Gastroesophageal sphincter (tissue), 4 donors: ENCODE measurements around the gene SDCBP2. TPM values are rescaled to one million over a fixed set of nuclear protein-coding genes. Genes with fewer than 3 reads are reported as not detected.

Source experiments
- ATAC-seq: fragments of 150-250 bp; one replicate; pipeline ENCODE4 v1.9.1; 2016; ENCODE audit warnings: mild to moderate bottlenecking, moderate library complexity
- H3K27ac ChIP-seq, 4 donors: fragments of 200-600 bp; sonication (generic) in 3 of 4; 1 replicate in 3 of 4; 2 replicates in 1 of 4; pipeline ENCODE4 v1.5.1; 2016 to 2019
- H3K27me3 ChIP-seq: fragments of 200-600 bp; sonication (generic); one replicate; pipeline ENCODE4 v1.5.1; 2019
- H3K36me3 ChIP-seq, 2 donors: fragments of 200-600 bp; sonication (generic); one replicate each; pipeline ENCODE4 v1.5.1; 2019; ENCODE audit warnings: control low read depth in 1 of 2
- H3K4me1 ChIP-seq, 3 donors: fragments of 200-600 bp; sonication (generic); 1 replicate in 2 of 3; 2 replicates in 1 of 3; pipeline ENCODE4 v1.5.1; 2016 to 2019; ENCODE audit warnings: control low read depth in 2 of 3
- H3K4me3 ChIP-seq, 2 donors: fragments of 200-600 bp; sonication (generic); one replicate each; pipeline ENCODE4 v1.5.1; 2019; ENCODE audit warnings: mild to moderate bottlenecking in 1 of 2, moderate library complexity in 1 of 2
- H3K9me3 ChIP-seq, 3 donors: fragments of 200-600 bp; sonication (generic); one replicate each; pipeline ENCODE4 v1.5.1; 2017 to 2019; ENCODE audit warnings: control low read depth in 2 of 3
- EP300 ChIP-seq: sonication (generic); formaldehyde crosslinking; IDR thresholded peaks from one replicate; pipeline ENCODE4 v1.6.1; 2017; ENCODE audit warnings: antibody characterized with exemption, mild to moderate bottlenecking
- POLR2A ChIP-seq, 2 donors: fragments of 450-650 bp; IDR thresholded peaks; one replicate each; pipeline ENCODE4 v1.6.1; 2017; ENCODE audit warnings: antibody characterized with exemption in 2 of 2, mild to moderate bottlenecking in 2 of 2, moderate library complexity in 1 of 2
- POLR2AphosphoS5 ChIP-seq: sonication (generic); formaldehyde crosslinking; IDR thresholded peaks from one replicate; pipeline ENCODE4 v1.6.1; 2017; ENCODE audit warnings: antibody characterized with exemption
- WGBS, 2 donors: methylation state at CpG; one replicate each; pipeline ENCODE4 v1.1.5; 2018; ENCODE audit warnings: low coverage in 1 of 2; 5-methylcytosine and 5-hydroxymethylcytosine counted together
- total RNA-seq, 4 donors: library from RNA; depleted of rRNA; stranded (reverse); fragments of >200 nt; gene quantifications; one replicate each; pipeline ENCODE4 v1.1.0, GENCODE V29; 2016
- TF ChIP-seq, protein P1 (sequence below), 4 experiments: fragments of 200-600 bp in 2 of 4; fragments of 450-650 bp in 2 of 4; sonication (generic) in 1 of 4; IDR thresholded peaks; one replicate each; pipeline ENCODE4 v1.5.1; 2017 to 2019; ENCODE audit warnings: antibody characterized with exemption in 4 of 4, mild to moderate bottlenecking in 2 of 4, moderate library complexity in 2 of 4

Gene SDCBP2, protein sequence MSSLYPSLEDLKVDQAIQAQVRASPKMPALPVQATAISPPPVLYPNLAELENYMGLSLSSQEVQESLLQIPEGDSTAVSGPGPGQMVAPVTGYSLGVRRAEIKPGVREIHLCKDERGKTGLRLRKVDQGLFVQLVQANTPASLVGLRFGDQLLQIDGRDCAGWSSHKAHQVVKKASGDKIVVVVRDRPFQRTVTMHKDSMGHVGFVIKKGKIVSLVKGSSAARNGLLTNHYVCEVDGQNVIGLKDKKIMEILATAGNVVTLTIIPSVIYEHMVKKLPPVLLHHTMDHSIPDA
- total RNA-seq: 10 to 100 TPM in 1 of 4 donors, 1 to 10 TPM in 3; 1.6 to 17.5 (median 3.5) TPM

DNA sequence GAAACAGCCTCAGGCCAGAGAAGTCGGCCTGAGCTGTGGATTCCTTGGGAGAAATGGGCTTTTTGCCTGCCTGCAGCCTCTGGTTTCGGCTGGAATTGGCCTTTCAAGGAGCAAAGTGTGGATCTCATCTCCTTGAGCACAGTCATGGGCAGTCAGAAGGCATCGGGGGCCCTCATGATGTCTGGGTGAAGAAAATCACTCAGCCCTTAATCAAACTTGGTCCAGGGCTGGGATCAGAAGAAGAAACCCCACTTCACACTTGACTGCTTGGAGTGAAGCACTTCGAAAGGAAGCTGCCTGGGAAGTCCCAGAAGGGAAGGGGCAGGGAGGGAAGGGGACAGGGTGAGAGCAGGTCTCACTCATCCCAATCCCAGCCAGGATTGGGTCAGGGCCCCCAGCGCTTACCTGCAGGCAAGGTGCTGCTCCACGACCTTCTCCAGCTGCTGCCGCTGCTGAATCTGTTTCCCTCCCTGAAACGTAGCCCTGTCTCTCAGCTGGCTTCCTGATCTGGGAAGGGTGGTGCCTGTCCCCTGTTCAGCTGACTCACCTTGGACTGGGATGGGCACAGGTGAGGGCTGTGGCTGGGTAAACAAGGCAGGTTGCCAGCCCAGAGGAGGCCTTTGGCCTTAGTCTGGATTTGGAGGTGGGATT, at the start of gene SDCBP2:
Gene SDCBP2 (minus strand): TSS at position 460 of the 651 bp plus-strand sequence. CDS start 8,723 bp downstream, outside the sequence.
- ATAC-seq: no peak
- Histone ChIP-seq H3K27ac (peak within 1 kb of the TSS in 3 of 4 donors; percentile 88 to 97 (median 95)), H3K4me1 (peaks cover 5 to 65% (median 42%) of the 10 kb centered on the region in 3 donors), H3K4me3 (no peak within 1 kb of the TSS), H3K27me3 (no peaks in the 10 kb centered on the region), H3K9me3 (no peaks in the 10 kb centered on the region), H3K36me3 (peaks cover 0 to 26% of the 10 kb centered on the region in 2 donors)
- 60 to 93% methylated on average over 2 to 5 of the region's 8 CpGs for WGBS, 2 donors
- TF ChIP-seq POLR2A (IDR thresholded peaks at IDR 0.05): no peak
- TF ChIP-seq, protein P1, sequence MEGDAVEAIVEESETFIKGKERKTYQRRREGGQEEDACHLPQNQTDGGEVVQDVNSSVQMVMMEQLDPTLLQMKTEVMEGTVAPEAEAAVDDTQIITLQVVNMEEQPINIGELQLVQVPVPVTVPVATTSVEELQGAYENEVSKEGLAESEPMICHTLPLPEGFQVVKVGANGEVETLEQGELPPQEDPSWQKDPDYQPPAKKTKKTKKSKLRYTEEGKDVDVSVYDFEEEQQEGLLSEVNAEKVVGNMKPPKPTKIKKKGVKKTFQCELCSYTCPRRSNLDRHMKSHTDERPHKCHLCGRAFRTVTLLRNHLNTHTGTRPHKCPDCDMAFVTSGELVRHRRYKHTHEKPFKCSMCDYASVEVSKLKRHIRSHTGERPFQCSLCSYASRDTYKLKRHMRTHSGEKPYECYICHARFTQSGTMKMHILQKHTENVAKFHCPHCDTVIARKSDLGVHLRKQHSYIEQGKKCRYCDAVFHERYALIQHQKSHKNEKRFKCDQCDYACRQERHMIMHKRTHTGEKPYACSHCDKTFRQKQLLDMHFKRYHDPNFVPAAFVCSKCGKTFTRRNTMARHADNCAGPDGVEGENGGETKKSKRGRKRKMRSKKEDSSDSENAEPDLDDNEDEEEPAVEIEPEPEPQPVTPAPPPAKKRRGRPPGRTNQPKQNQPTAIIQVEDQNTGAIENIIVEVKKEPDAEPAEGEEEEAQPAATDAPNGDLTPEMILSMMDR (IDR thresholded peaks at IDR 0.05): no peak
- no peak for TF ChIP-seq POLR2AphosphoS5
- no peak for TF ChIP-seq EP300

DNA sequence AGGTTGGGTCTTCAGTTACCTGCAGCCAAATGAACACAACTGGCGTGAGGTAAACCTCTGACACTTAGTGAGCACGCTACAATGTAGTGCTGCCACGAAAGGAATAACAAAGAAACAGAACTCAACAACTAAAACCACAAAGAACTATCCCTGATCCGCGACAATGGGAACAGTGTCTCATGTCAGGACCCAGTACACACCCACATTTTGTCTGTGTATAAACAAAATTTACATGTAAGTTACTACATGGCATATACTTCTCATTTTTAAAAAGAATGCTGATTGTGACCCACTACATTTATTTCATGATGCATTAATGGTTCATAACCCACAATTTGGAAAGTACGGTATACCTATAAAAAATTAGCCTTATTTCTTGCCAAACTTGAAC, 49.8 kb upstream of the SDCBP2 start:
- 88 to 92% methylated on average over 6 of the region's 6 CpGs for WGBS, 2 donors
- no peaks in the 10 kb centered on the region for H3K27me3 ChIP-seq
- no peak overlapping the region for H3K27ac ChIP-seq
- ATAC-seq: no peak
- no peaks in the 10 kb centered on the region for H3K9me3 ChIP-seq
- TF ChIP-seq POLR2A (IDR thresholded peaks at IDR 0.05) (no peak), POLR2AphosphoS5 (no peak), EP300 (no peak)
- TF ChIP-seq, protein P1 (IDR thresholded peaks at IDR 0.05): no peak
- no peak overlapping the region for H3K4me3 ChIP-seq
- H3K4me1 ChIP-seq: peaks cover 26 to 100% (median 49%) of the 10 kb centered on the region in 3 donors
- peaks cover 0 to 1% of the 10 kb centered on the region in 2 donors for H3K36me3 ChIP-seq

DNA sequence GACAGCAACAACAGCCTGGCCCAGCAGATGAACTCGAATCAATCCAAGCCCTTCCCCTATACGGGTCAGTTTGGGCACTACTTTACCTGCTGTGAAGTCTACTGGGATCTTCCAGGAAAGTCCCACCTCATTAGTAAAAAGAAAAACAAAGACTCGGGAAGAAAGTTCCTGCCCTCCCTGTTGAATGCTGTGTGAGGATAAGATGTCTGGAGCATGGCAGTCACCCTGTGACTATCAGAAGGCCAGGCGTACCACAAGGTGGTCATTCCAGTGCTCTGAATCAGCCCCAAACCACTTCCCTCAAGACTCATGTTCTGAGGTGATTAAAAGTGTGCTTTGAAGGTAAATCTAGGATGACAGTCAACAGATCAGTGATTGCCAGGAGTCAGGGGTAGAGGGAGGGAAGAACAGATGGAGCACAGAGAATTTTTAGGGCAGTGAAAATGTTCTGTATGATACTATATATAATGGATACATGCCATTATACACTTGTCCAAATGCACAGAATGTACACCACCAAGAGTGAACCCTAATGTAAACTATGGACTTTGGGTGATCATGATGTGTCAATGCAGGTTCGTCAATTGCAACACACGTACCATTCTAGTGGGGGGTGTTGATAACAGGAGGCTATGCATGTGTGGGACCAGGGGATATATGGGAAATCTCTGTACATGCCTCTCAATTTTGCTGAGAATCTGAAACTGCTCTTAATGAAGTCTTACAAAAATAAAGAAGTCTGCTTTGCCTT, 49.2 kb upstream of the SDCBP2 start:
- WGBS, 2 donors: 64 to 68% methylated on average over 4 to 5 of the region's 6 CpGs
- Histone ChIP-seq H3K9me3 (no peaks in the 10 kb centered on the region), H3K27ac (peak overlapping the region in 2 of 4 donors; percentile 21 to 40), H3K36me3 (peaks cover 0 to 7% of the 10 kb centered on the region in 2 donors), H3K27me3 (no peaks in the 10 kb centered on the region), H3K4me3 (no peak overlapping the region), H3K4me1 (peaks cover 26 to 100% (median 48%) of the 10 kb centered on the region in 3 donors)
- TF ChIP-seq POLR2AphosphoS5 (no peak), EP300 (no peak), POLR2A (IDR thresholded peaks at IDR 0.05) (no peak)
- TF ChIP-seq, protein P1 (IDR thresholded peaks at IDR 0.05): no peak
- no peak for ATAC-seq

DNA sequence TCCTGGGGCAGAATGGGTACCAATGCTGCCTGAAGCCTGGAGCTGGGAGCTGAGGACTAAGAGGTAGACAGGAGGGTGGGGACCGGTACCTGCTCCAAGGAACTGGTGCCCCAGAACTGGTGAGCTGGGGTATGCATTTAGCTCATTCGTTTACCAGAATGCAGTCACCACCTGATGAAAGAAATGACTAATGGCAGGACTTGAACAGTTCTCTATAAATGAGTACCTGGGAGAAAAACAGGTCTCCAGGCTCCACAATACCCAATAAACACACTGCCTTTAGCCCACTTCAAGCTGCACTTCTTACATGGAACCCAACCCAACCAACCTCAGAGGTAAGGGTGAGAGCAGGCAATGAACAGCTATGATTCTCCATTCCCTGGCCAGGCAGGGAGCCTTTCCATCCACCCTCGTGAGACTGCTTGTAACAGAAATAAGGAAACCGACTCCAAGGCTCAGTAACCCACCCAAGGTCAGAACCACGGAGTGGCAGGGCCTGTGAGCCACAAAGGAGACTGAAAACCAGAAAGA, 48.5 kb upstream of the SDCBP2 start:
- 76 to 88% methylated on average over 3 to 5 of the region's 5 CpGs for WGBS, 2 donors
- Histone ChIP-seq H3K27ac (peak overlapping the region in 3 of 4 donors; percentile 18 to 40 (median 21)), H3K4me1 (peaks cover 19 to 95% (median 40%) of the 10 kb centered on the region in 3 donors), H3K36me3 (peaks cover 0 to 12% of the 10 kb centered on the region in 2 donors), H3K4me3 (no peak overlapping the region), H3K9me3 (no peaks in the 10 kb centered on the region), H3K27me3 (no peaks in the 10 kb centered on the region)
- TF ChIP-seq, protein P1 (IDR thresholded peaks at IDR 0.05): no peak
- TF ChIP-seq EP300 (no peak), POLR2A (IDR thresholded peaks at IDR 0.05) (no peak), POLR2AphosphoS5 (no peak)
- ATAC-seq: no peak
